Subcutaneous abdominal adipose tissue (tissue), 5 donors: ENCODE results near the gene VHLL.

Source experiments
- H3K27ac ChIP-seq: one replicate; pipeline ENCODE4 v1.7.0; 2013; ENCODE audit warnings: low read depth, mild to moderate bottlenecking, inconsistent platforms, low read length, moderate library complexity
- H3K27me3 ChIP-seq, 5 donors: one replicate each; pipeline ENCODE4 v1.7.0; 2013; ENCODE audit warnings: low read length in 5 of 5, inconsistent platforms in 1 of 5; ENCODE audit not compliant: control insufficient read depth in 5 of 5, insufficient read depth in 4 of 5
- H3K36me3 ChIP-seq, 5 donors: one replicate each; pipeline ENCODE4 v1.7.0; 2013; ENCODE audit warnings: low read length in 5 of 5; ENCODE audit not compliant: control insufficient read depth in 5 of 5, insufficient read depth in 5 of 5
- H3K4me1 ChIP-seq, 5 donors: one replicate each; pipeline ENCODE4 v1.7.0; 2013; ENCODE audit warnings: low read length in 5 of 5, mild to moderate bottlenecking in 3 of 5, moderate library complexity in 1 of 5; ENCODE audit not compliant: control insufficient read depth in 5 of 5, insufficient read depth in 5 of 5
- H3K4me3 ChIP-seq, 5 donors: one replicate each; pipeline ENCODE4 v1.7.0; 2013; ENCODE audit warnings: low read length in 5 of 5, low read depth in 1 of 5
- H3K9ac ChIP-seq, 5 donors: one replicate each; pipeline ENCODE4 v1.7.0; 2013; ENCODE audit warnings: low read length in 5 of 5, mild to moderate bottlenecking in 4 of 5, moderate library complexity in 3 of 5
- H3K9me3 ChIP-seq, 5 donors: one replicate each; pipeline ENCODE4 v1.7.0; 2013; ENCODE audit warnings: low read length in 5 of 5; ENCODE audit not compliant: control insufficient read depth in 5 of 5
- donor health status: healthy.
- donor health status: healthy.
- donor health status: healthy.
- donor health status: healthy.
- donor health status: healthy.

The VHLL gene

GRCh38 chr1:156293895-156294294 is 5.2 kb downstream of the VHLL start:
- H3K27me3 ChIP-seq, result no peaks in the 10 kb centered on the region
- peaks cover 6 to 48% (median 29%) of the 10 kb centered on the region in 5 donors for H3K4me1 ChIP-seq
- peak overlapping the region in 1 of 5 donors; percentile 83 for H3K4me3 ChIP-seq
- peaks cover 3 to 20% (median 13%) of the 10 kb centered on the region in 5 donors for H3K36me3 ChIP-seq
- no peaks in the 10 kb centered on the region for H3K9me3 ChIP-seq
- H3K9ac ChIP-seq, result no peak overlapping the region
- H3K27ac ChIP-seq, result no peak overlapping the region

DNA sequence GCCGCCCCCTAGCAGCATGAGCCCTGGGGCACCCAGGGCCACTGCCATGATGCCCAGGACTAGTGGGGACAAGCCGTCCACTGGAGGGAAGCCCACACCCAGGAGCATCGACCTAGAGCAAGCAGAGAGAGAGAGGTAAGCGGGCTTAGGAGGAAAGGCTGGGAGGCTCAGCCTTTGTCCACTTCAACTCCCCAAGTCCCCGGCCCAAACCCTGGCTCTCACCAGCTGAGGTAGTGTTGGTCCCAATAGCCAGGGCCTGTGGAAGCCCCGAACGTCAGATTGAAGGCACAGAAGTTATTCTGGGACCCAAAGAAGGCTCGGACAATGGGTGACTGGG is 6.0 kb downstream of the VHLL start:
- Histone ChIP-seq H3K9me3 (no peaks in the 10 kb centered on the region), H3K9ac (no peak overlapping the region), H3K27ac (no peak overlapping the region), H3K27me3 (no peaks in the 10 kb centered on the region), H3K36me3 (peaks cover 3 to 20% (median 17%) of the 10 kb centered on the region in 5 donors), H3K4me3 (no peak overlapping the region), H3K4me1 (peaks cover 6 to 48% (median 29%) of the 10 kb centered on the region in 5 donors)

DNA sequence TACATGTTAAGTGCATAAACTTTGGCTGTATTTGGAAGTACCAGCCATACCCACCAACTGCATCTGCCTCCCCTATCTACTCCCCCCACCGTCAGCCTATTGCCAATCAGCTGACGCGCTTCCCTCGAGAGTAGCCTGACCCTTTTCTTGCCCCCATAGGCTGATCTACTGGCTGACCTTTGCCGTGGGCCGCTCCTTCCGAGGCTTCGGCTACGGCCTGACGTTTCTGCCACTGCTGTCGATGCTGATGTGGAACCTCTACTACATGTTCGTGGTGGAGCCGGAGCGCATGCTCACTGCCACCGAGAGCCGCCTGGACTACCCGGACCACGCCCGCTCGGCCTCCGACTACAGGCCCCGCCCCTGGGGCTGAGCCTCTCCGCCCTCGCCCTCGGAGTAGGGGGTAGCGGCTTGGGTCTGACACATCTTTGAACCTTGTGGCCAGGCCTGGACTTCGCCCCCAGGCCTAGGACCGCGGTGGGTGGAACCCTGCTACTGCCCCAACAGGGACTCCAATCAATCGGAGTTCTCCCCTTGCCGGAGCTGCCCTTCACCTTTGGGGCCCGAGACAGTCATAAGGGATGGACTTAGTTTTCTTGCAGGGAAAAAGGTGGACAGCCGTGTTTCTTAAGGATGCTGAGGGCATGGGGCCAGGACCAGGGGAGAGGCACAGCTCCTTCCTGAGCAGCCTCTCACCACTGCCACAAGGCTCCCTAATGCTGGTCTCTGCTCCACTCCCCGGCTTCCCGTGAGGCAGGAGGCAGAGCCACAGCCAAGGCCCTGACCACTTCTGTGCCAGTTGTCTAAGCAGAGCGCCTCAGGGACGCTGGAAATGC is 7.7 kb downstream of the VHLL start:
- peak overlapping the region; percentile 62 to 94 (median 71) for H3K9ac ChIP-seq
- H3K4me3 ChIP-seq, result peak overlapping the region; percentile 58 to 81 (median 72)
- H3K27ac ChIP-seq, result peak overlapping the region; percentile 82
- no peaks in the 10 kb centered on the region for H3K9me3 ChIP-seq
- H3K4me1 ChIP-seq, result peaks cover 6 to 48% (median 29%) of the 10 kb centered on the region in 5 donors
- peaks cover 3 to 22% (median 17%) of the 10 kb centered on the region in 5 donors for H3K36me3 ChIP-seq
- H3K27me3 ChIP-seq, result no peaks in the 10 kb centered on the region

DNA sequence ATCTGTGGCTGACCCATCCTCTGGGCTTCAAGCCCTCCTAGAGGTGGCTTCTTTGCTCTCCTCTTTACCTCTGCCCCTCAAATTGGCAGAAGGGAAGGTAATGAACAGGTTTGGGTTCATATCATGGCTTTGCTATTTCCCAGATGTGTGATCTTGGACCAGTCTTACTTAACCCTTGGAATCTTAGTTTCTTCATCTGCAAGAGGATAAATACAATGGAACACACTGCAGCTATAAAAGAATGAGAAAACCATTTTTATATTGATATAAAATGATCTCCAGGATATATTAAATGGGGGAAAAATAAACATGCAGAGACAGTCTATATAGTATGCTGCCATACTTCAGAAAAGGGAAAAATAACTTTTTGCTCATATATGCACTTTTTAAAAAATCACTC is 9.2 kb downstream of the VHLL start:
- H3K9ac ChIP-seq, result no peak overlapping the region
- H3K27ac ChIP-seq, result no peak overlapping the region
- no peaks in the 10 kb centered on the region for H3K27me3 ChIP-seq
- no peak overlapping the region for H3K4me3 ChIP-seq
- peaks cover 6 to 35% (median 20%) of the 10 kb centered on the region in 5 donors for H3K4me1 ChIP-seq
- H3K9me3 ChIP-seq, result no peaks in the 10 kb centered on the region
- peaks cover 3 to 28% (median 17%) of the 10 kb centered on the region in 5 donors for H3K36me3 ChIP-seq

- H3K4me3 ChIP-seq, result no peak overlapping the region
- peaks cover 4 to 33% (median 28%) of the 10 kb centered on the region in 5 donors for H3K4me1 ChIP-seq
- H3K36me3 ChIP-seq, result peaks cover 0 to 12% (median 6%) of the 10 kb centered on the region in 5 donors
- no peaks in the 10 kb centered on the region for H3K27me3 ChIP-seq
- no peak overlapping the region for H3K27ac ChIP-seq
- no peaks in the 10 kb centered on the region for H3K9me3 ChIP-seq
- peak overlapping the region in 1 of 5 donors; percentile 38 for H3K9ac ChIP-seq
Measured at GRCh38 chr1:156286061-156286460, 13.0 kb downstream of the VHLL start.

DNA sequence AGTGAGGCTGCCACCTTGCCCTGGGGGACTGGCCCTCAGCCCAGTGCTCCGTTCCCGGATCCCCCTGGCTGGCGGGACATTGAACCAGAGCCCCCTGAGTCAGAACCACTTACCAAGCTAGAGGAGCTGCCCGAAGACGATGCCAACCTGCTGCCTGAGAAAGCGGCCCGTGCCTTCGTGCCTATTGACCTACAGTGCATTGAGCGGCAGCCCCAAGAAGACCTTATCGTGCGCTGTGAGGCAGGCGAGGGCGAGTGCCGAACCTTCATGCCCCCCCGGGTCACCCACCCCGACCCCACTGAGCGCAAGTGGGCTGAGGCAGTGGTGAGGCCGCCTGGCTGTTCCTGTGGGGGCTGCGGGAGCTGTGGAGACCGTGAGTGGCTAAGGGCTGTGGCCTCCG is 13.7 kb downstream of the VHLL start:
- H3K27ac ChIP-seq, result no peak overlapping the region
- peaks cover 0 to 12% (median 6%) of the 10 kb centered on the region in 5 donors for H3K36me3 ChIP-seq
- peaks cover 4 to 35% (median 30%) of the 10 kb centered on the region in 5 donors for H3K4me1 ChIP-seq
- no peak overlapping the region for H3K4me3 ChIP-seq
- no peak overlapping the region for H3K9ac ChIP-seq
- H3K27me3 ChIP-seq, result no peaks in the 10 kb centered on the region
- H3K9me3 ChIP-seq, result no peaks in the 10 kb centered on the region

GRCh38 chr1:156284757-156285156 is 14.3 kb downstream of the VHLL start:
- Histone ChIP-seq H3K27me3 (no peaks in the 10 kb centered on the region), H3K4me1 (peaks cover 4 to 41% (median 34%) of the 10 kb centered on the region in 5 donors), H3K27ac (no peak overlapping the region), H3K9me3 (no peaks in the 10 kb centered on the region), H3K36me3 (peaks cover 0 to 15% (median 6%) of the 10 kb centered on the region in 5 donors), H3K4me3 (no peak overlapping the region), H3K9ac (no peak overlapping the region)

DNA sequence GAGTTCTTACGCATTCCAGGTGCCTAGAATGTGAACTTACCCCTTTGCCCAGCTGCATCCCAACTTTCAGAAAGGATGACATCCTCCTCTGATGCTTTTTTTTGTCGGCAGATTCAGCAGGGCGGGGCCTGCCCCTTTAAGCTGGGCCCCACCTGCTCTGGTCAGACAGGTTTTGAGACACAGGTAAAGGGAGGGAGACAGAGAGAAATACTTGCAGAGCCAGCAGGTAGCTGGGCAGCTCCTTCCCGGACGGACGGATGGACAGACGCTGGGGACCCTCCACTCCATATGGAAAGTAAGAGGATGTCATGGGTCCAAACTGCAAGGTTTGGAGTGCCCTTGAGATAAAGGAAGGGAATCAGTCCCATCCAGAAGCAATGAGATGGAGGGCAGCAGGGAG is 15.0 kb downstream of the VHLL start, which contains the start of gene TMEM79:
TSS of gene TMEM79 (plus strand) at position 214 of the 400 bp plus-strand sequence. CDS start 902 bp downstream, outside the sequence.
- Histone ChIP-seq H3K4me1 (peaks cover 4 to 41% (median 34%) of the 10 kb centered on the region in 5 donors), H3K9me3 (no peaks in the 10 kb centered on the region), H3K9ac (peak within 1 kb of the TSS; percentile 79 to 91 (median 88)), H3K27ac (peak within 1 kb of the TSS; percentile 90), H3K36me3 (peaks cover 0 to 14% (median 6%) of the 10 kb centered on the region in 5 donors), H3K27me3 (no peaks in the 10 kb centered on the region), H3K4me3 (peak within 1 kb of the TSS; percentile 82 to 98 (median 91))

DNA sequence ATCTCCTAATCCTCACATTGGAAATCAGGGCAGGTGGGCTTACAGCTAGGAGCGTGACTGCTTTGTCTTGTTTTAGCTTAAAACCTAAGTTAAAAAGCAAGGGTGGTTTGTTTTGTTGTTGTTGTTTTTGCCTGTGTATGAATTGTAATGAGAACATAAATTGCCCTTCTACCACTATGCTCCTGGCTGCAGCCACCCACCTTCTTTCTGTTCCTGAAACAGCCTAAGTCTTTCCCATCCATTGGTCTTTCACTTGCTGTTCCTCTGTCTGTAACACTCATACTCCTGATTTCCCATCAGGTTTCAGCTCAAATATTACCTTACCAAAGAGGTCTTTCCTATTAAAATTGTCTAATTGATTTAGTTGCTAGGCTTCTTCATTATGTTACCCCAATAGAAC is 15.6 kb downstream of the VHLL start:
- H3K27ac ChIP-seq, result peak overlapping the region; percentile 90
- H3K27me3 ChIP-seq, result no peaks in the 10 kb centered on the region
- H3K4me3 ChIP-seq, result peak overlapping the region; percentile 82 to 98 (median 91)
- H3K4me1 ChIP-seq, result peaks cover 4 to 41% (median 34%) of the 10 kb centered on the region in 5 donors
- H3K9me3 ChIP-seq, result no peaks in the 10 kb centered on the region
- H3K36me3 ChIP-seq, result peaks cover 4 to 20% (median 8%) of the 10 kb centered on the region in 5 donors
- peak overlapping the region; percentile 79 to 91 (median 88) for H3K9ac ChIP-seq
